ENCODE data around the gene CACNA1B. TPM values are rescaled to one million over a fixed set of nuclear protein-coding genes. Genes with fewer than 3 reads are reported as not detected.

CACNA1B gene
- total and polyA plus RNA-seq, 9 of the 15 experiments (the other 6 are each of a cell fraction or from before 2014, with no cell fraction given): 0.01 to 0.04 TPM; not detected in 7

- TF ChIP-seq EWSR1 (IDR thresholded peaks at IDR 0.05; ENCODE audit: borderline replicate concordance, low read depth, partially characterized antibody) (no peak), TCF7L2 (IDR thresholded peaks at IDR 0.05; ENCODE audit: low read depth, low read length) (no peak), ZBTB2 (IDR thresholded peaks at IDR 0.05) (no peak), ZNF707 (CRISPR knock-in tag; conservative IDR thresholded peaks at IDR 0.05) (no peak)
Measured at GRCh38 chr9:137984005-137984404, 106.4 kb downstream of the CACNA1B start (continued).

GRCh38 chr9:137984520-137985257 is 107.1 kb downstream of the CACNA1B start:
- Histone ChIP-seq H3K27ac (ENCODE audit: extremely low read depth, low read depth, low read length) (no peak overlapping the region), H3K9ac (ENCODE audit: insufficient read depth in 1 of 2, low read depth in 2 of 2, low read length in 2 of 2) (no peak overlapping the region), H3K9me3 (replicated peaks; ENCODE audit: control insufficient read depth, insufficient read depth, low read depth, low read length) (no peaks in the 10 kb centered on the region), H3K36me3 (ENCODE audit: control insufficient read depth, insufficient read depth, low read length) (no peaks in the 10 kb centered on the region), H4K20me1 (replicated peaks; ENCODE audit: control insufficient read depth, insufficient read depth, low read length) (0 out of 2 replicates have a peak, but pooled peaks cover 3% of the 10 kb centered on the region), H3K9me1 (ENCODE audit: control insufficient read depth, insufficient read depth, low read length) (no peaks in the 10 kb centered on the region), H3K79me2 (ENCODE audit: control insufficient read depth, insufficient read depth, low read length) (no peaks in the 10 kb centered on the region), H3K27me3 (ENCODE audit: control insufficient read depth in 2 of 2, insufficient read depth in 2 of 2, low read length in 2 of 2) (peaks cover 8 to 56% of the 10 kb centered on the region in 2 experiments; a peak in 4 of 5 replicates), H3K4me1 (replicated peaks in 1 of 2; ENCODE audit: control insufficient read depth in 2 of 2, insufficient read depth in 2 of 2, low read length in 2 of 2) (no peaks in the 10 kb centered on the region), H3K4me3 (no peak overlapping the region), H3K4me2 (ENCODE audit: insufficient read depth, low read length) (no peak overlapping the region), H2AFZ (ENCODE audit: low read depth, low read length) (no peak overlapping the region)
- no TSS peak for BruUV-seq (replicated peaks)
- 1% methylated on average over 7 of the region's 7 CpGs for WGBS (ENCODE audit: insufficient coverage, low coverage, missing lambda C conversion rate)
- intact Hi-C loops (cut with micrococcal nuclease): no loop called here
- ChIA-PET POLR2A (interaction anchor here (1.4 kb wide), 1 partner anchor 17 kb away, joined by 3 read pairs; no protein-coding TSS in a partner anchor), CTCF (ENCODE audit: low intra/inter-chr PET ratio) (no interaction called here)
- no peak for FAIRE-seq
- no peak for ATAC-seq
- in situ Hi-C loops (cut with MboI): no loop called here
- DNase-seq (ENCODE audit: extremely low read depth in 1 of 4, low spot score in 3 of 4): no peak
- TF ChIP-seq CEBPB (tag; IDR thresholded peaks at IDR 0.05) (no peak), MCM7 (IDR thresholded peaks at IDR 0.05) (no peak), ARID3A (IDR thresholded peaks at IDR 0.05; ENCODE audit: borderline replicate concordance, low read depth, low read length) (no peak), ATF6 (CRISPR knock-in tag; IDR thresholded peaks at IDR 0.05) (no peak), SAFB2 (IDR thresholded peaks at IDR 0.05; ENCODE audit: borderline replicate concordance, low read depth, low read length, severe bottlenecking) (no peak), ZNF644 (tag; IDR thresholded peaks at IDR 0.05; ENCODE audit: low read depth) (no peak), NFE2 (IDR thresholded peaks at IDR 0.05; ENCODE audit: low read depth) (no peak), PATZ1 (CRISPR knock-in tag; IDR thresholded peaks at IDR 0.05; ENCODE audit: borderline replicate concordance) (no peak), MTA2 (IDR thresholded peaks at IDR 0.05; ENCODE audit: low read depth) (no peak)
